Effector memory CD4-positive, alpha-beta T cell (primary cell): Measurements from ENCODE around the gene PLPP4.

Experiments used
- DNase-seq, 3 donors: peaks; one replicate each; pipeline ENCODE4 v3.0.0-alpha.2; 2020
- H3K27ac ChIP-seq: 2 replicates; pipeline ENCODE4 v1.7.0; 2013; ENCODE audit warnings: mild to moderate bottlenecking, low read length, moderate library complexity; ENCODE audit not compliant: insufficient read depth, poor library complexity, severe bottlenecking
- H3K27me3 ChIP-seq: replicated peaks from 2 replicates; pipeline ENCODE4 v1.7.0; 2013; ENCODE audit warnings: mild to moderate bottlenecking, low read length; ENCODE audit not compliant: insufficient read depth, control insufficient read depth, poor library complexity, severe bottlenecking
- H3K36me3 ChIP-seq: 2 replicates; pipeline ENCODE4 v1.7.0; 2013; ENCODE audit warnings: mild to moderate bottlenecking, low read length, moderate library complexity; ENCODE audit not compliant: control insufficient read depth, insufficient read depth
- H3K4me1 ChIP-seq: 2 replicates; pipeline ENCODE4 v1.7.0; 2013; ENCODE audit warnings: low read length, mild to moderate bottlenecking; ENCODE audit not compliant: control insufficient read depth, insufficient read depth, poor library complexity, severe bottlenecking
- H3K4me3 ChIP-seq: 2 replicates; pipeline ENCODE4 v1.7.0; 2013; ENCODE audit warnings: low read length, low read depth, mild to moderate bottlenecking; ENCODE audit not compliant: insufficient read depth, poor library complexity, severe bottlenecking
- H3K9me3 ChIP-seq: 2 replicates; pipeline ENCODE4 v1.7.0; 2013; ENCODE audit warnings: mild to moderate bottlenecking, low read length, moderate library complexity; ENCODE audit not compliant: control insufficient read depth

PLPP4 gene

DNA sequence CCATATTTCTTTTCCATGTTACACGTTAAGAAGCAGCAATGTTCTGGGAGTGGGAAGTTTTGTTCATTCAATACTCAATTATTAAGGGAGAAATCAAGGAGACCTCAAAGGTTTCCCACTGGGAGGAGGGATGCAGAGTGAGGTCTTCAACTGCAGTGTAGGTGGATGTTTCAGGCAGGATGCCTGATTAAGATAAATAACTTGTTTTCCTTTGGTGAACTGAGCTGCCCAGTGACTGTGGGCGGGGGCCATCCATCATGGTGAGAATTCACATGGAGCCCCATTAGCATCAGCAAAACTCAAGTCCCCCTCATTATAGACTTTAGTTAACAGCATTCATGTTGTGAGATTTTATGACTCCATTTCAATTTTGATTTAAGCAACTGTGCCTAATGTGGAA is 121.1 kb downstream of the PLPP4 start:
- H3K36me3 ChIP-seq = no peaks in the 10 kb centered on the region
- H3K4me1 ChIP-seq = no peaks in the 10 kb centered on the region
- no peak overlapping the region for H3K27ac ChIP-seq
- H3K4me3 ChIP-seq = no peak overlapping the region
- DNase-seq = no peak
- H3K9me3 ChIP-seq = no peaks in the 10 kb centered on the region
- H3K27me3 ChIP-seq = no peaks in the 10 kb centered on the region

DNA sequence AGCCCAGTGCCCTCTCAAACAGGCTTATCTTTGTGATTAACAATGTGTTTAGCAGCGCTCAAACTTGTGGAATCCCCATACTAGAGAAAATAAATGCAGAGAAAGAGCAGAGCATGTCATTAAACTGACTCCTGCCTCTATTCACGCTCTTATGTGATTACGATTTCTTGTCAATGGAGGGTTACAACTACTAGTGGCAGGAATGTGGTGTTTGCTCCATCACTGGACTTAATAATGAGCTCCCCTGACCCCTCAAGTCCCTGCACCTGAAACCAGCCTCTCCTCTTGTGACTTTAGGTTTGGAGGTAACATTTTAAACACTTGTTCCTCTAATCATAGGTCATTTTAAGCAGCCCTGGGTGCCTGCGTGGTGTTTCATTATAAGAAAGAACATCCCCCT is 121.9 kb downstream of the PLPP4 start:
- H3K36me3 ChIP-seq = no peaks in the 10 kb centered on the region
- H3K27me3 ChIP-seq = no peaks in the 10 kb centered on the region
- no peak for DNase-seq
- H3K4me1 ChIP-seq = no peaks in the 10 kb centered on the region
- no peaks in the 10 kb centered on the region for H3K9me3 ChIP-seq
- H3K27ac ChIP-seq = no peak overlapping the region
- no peak overlapping the region for H3K4me3 ChIP-seq

DNA sequence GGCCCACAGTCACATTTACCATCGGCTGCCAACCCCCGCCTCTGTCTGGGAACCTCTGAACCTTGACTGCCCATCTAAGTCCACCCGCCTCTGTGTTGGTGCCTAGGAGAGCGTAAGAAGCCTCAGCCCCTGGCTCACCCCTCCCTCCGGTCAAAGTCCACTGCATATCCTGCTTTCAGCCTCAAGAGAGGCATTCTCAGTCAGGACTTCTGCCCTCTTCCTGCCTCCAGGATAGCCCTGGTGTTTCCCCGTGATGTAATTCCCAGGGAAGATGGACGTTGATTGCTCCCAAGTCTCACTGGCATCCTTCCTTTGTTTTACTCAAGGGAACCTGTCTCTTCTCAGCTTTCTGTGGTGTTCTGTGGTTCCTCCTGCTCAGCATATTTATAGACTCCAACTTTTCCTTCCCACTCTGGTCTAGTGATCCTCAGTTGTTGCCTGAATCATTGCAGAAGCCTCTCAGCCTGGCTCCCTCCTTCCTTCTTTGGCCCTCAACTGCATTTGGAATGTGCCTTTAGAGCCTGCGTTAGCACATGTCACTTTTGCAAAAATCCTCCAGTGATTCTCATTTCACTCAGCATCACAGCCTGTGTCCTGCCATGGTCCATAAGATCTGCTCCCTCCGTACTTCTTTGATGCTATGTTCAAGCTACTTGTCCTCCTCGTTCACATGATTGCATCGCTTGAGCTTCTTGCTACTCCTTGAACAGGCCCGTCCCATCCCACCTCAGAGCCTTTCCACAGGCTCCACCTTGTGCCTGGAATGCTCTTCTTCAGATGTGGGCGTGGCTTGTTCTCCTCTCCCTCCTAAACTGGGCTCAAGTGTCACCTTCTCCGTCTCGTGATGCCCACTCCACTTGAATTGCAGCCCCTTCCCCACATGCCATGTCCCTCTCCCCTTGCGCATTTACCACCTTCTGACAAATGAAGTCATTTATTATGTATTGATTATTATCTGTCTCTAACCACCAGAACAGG is 124.2 kb downstream of the PLPP4 start:
- H3K27ac ChIP-seq = no peak overlapping the region
- H3K4me1 ChIP-seq = no peaks in the 10 kb centered on the region
- no peak overlapping the region for H3K4me3 ChIP-seq
- no peaks in the 10 kb centered on the region for H3K9me3 ChIP-seq
- H3K27me3 ChIP-seq = no peaks in the 10 kb centered on the region
- DNase-seq = no peak
- H3K36me3 ChIP-seq = no peaks in the 10 kb centered on the region

DNA sequence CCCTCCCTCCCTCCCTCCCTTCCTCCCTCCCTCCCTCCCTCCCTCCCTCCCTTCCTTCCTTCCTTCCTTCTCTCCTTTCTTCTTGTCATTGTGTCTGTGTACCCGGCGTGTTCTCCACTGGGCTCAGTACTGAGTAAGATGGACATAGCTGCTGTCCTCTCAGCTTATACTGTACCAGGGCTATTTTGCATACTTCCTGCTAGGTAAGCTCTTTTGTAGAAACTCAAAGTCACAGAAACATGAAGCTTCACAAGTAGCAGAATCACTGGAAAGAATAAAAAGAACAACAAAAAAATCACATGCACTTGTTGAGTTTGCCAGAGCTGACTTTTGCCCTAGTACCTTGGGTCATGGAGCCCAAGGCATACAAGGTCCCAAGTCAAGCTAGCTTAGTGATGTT is 125.7 kb downstream of the PLPP4 start:
- no peak overlapping the region for H3K4me3 ChIP-seq
- no peaks in the 10 kb centered on the region for H3K4me1 ChIP-seq
- no peaks in the 10 kb centered on the region for H3K27me3 ChIP-seq
- DNase-seq = no peak
- H3K9me3 ChIP-seq = no peaks in the 10 kb centered on the region
- no peaks in the 10 kb centered on the region for H3K36me3 ChIP-seq
- H3K27ac ChIP-seq = no peak overlapping the region

DNA sequence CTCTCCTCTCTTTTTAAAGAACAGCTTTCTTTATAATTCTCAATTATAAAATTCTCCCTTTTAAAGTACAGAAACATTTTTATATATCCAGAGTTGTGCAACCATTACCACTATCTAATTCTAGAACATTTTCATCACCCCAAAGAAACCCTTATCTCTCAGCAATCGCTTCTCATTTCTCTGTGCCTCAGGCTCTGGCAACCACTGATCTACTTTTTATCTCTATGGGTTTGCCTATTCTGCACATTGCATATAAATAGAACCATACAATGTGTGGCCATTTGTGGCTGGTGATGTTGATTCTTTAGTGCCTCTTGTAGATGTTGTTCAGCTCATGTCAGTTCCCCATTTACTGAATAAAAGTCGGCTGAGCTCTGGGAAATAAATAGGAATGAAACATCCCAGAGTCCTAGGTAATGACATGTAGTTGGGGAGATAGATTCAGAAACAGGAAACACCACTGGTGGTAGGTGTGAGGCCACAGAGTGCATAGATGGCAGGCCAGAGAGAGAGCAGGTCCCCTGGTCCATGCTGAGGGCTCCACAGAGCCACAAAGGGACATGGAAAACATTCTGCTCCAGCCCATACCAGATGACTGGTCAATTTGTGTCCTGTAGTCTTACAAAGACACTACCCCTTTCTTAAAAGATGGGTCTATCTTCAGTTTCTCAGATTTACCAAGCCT is 126.5 kb downstream of the PLPP4 start:
- DNase-seq = no peak
- Histone ChIP-seq H3K4me1 (no peaks in the 10 kb centered on the region), H3K36me3 (no peaks in the 10 kb centered on the region), H3K4me3 (no peak overlapping the region), H3K27me3 (no peaks in the 10 kb centered on the region), H3K9me3 (no peaks in the 10 kb centered on the region), H3K27ac (no peak overlapping the region)

DNA sequence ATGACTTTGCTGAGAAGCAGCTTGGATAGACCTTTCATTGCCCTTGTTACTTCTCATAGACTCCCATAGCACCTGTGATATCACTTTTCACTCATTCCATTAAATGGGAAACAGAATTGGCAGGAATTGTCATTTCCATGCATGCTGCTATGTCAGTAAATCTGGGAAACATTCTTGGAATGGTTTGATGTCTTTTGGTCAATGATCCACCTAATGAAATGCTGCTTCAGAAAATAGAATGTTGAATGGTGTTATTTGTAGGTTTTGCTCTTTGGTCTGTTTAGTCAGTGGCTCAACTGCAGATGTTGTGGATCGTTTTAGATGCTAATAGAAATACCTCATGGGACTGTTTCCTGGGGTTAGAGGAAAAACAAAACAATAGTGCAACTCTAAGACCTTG is 127.8 kb downstream of the PLPP4 start:
- no peaks in the 10 kb centered on the region for H3K4me1 ChIP-seq
- H3K36me3 ChIP-seq = no peaks in the 10 kb centered on the region
- no peaks in the 10 kb centered on the region for H3K9me3 ChIP-seq
- no peak overlapping the region for H3K4me3 ChIP-seq
- H3K27me3 ChIP-seq = no peaks in the 10 kb centered on the region
- no peak overlapping the region for H3K27ac ChIP-seq
- DNase-seq = no peak

DNA sequence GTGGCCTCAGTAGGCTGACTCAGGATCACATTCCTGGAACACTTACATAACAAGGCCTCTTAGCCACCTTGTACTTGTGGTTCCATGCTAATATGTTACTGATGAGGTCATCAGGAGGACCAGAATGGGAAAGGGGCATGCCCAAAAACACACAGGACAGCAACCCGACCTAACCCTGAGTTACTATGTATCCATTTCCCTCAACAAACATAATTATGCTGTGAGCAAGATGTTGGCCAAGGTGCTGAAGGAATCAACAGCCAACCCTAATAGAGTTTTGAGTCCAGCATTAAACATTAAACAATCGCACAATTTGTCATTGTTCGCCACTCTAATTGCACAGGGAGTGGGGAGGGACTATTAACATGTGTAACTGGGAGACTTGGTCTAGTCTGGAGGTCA is 129.4 kb downstream of the PLPP4 start:
- no peak overlapping the region for H3K4me3 ChIP-seq
- H3K36me3 ChIP-seq = no peaks in the 10 kb centered on the region
- no peak overlapping the region for H3K27ac ChIP-seq
- H3K4me1 ChIP-seq = no peaks in the 10 kb centered on the region
- H3K27me3 ChIP-seq = no peaks in the 10 kb centered on the region
- no peaks in the 10 kb centered on the region for H3K9me3 ChIP-seq
- DNase-seq = no peak

DNA sequence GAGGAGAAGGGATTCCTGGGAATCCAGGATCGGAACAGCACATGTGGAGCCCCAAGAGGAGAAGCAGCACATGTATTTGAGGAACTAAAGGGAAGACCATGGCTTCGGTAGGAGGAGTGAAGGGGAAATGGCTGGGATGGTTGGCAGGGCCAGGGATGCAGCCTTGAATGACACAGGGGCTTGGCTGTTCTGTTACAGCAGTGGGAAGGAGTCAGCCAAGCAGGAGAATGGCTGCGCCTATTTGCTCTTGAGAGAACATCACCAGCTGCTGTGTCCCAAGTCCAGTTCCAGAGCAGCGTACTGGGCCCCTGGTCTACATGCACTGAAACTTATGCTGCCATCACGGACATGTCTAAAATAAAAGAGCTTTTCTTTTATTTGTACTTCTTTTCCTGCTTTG is 130.0 kb downstream of the PLPP4 start:
- H3K9me3 ChIP-seq = no peaks in the 10 kb centered on the region
- H3K27me3 ChIP-seq = no peaks in the 10 kb centered on the region
- H3K4me3 ChIP-seq = no peak overlapping the region
- H3K36me3 ChIP-seq = no peaks in the 10 kb centered on the region
- no peak overlapping the region for H3K27ac ChIP-seq
- DNase-seq = no peak
- H3K4me1 ChIP-seq = no peaks in the 10 kb centered on the region

DNA sequence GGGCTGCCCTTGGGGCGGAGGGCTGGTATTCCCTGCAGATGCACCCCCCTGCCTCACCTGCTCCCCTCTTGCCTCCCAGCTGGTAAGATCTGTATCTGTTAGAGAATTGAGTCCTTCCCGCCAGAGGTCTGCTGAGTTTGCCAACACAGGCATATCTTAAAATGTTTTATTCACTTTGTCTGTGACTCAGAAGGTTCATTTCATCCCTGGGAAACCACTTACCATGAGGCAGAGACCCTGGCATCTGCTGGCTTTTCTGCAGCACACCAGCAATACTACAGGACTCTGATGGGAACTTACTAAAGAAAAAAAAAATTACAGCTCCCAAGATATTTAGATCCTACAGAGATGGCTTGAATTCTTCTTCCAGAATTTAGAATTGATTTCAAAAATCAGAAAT is 131.3 kb downstream of the PLPP4 start:
- Histone ChIP-seq H3K9me3 (no peaks in the 10 kb centered on the region), H3K4me3 (no peak overlapping the region), H3K4me1 (no peaks in the 10 kb centered on the region), H3K36me3 (no peaks in the 10 kb centered on the region), H3K27ac (no peak overlapping the region), H3K27me3 (no peaks in the 10 kb centered on the region)
- no peak for DNase-seq

DNA sequence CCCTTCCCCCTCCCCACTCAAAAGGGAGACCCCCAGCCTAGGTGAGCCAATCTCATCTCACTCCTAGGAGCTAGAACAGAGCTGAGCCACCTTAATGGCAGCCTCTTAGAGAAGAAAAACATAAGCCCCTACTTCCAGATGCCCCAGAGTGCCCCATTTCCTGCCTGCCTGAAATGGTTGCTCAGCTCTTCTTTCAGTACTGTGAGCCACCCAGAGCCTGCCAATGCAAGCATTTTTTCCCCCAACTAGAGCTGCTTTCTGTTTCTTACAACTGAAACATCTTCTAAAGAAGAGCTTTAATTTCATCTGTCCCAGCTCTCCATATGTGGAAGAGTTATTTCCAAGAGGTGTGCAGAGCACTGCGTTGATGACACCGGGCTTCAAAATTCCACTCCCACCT is 136.7 kb downstream of the PLPP4 start:
- no peaks in the 10 kb centered on the region for H3K9me3 ChIP-seq
- no peaks in the 10 kb centered on the region for H3K4me1 ChIP-seq
- H3K4me3 ChIP-seq = no peak overlapping the region
- no peak overlapping the region for H3K27ac ChIP-seq
- no peaks in the 10 kb centered on the region for H3K27me3 ChIP-seq
- H3K36me3 ChIP-seq = no peaks in the 10 kb centered on the region
- DNase-seq = no peak
